Keratinocyte (primary cell): ENCODE data around the gene DYNC2I2. TPM values are rescaled to one million over a fixed set of nuclear protein-coding genes. Genes with fewer than 3 reads are reported as not detected.

Source experiments
- DNase-seq: peaks from one replicate; pipeline ENCODE4 v3.0.0-alpha.2; 2011; ENCODE audit warnings: low read depth, missing footprints, low spot score
- FAIRE-seq: peaks from 2 replicates; lab custom pipeline; 2011; peaks lifted over from hg19 to GRCh38; lab: Jason Lieb, UNC
- H2AFZ ChIP-seq: 2 replicates; pipeline ENCODE4 v1.6.0; 2012; ENCODE audit warnings: low read length, control low read depth, inconsistent platforms; ENCODE audit not compliant: control insufficient read depth
- H3K27ac ChIP-seq: 2 replicates; pipeline ENCODE4 v1.5.1; 2011; ENCODE audit warnings: low read length; ENCODE audit not compliant: control insufficient read depth, insufficient read depth
- H3K27me3 ChIP-seq: 3 replicates; pipeline ENCODE4 v1.6.0; 2011; ENCODE audit warnings: low read length; ENCODE audit not compliant: control insufficient read depth, insufficient read depth; ENCODE audit errors: extremely low read depth
- H3K36me3 ChIP-seq, 2 experiments: 2 replicates in 1 of 2; 3 replicates in 1 of 2; pipeline ENCODE4 v1.5.1; 2011; ENCODE audit warnings: low read length in 2 of 2, mild to moderate bottlenecking in 1 of 2; ENCODE audit not compliant: control insufficient read depth in 2 of 2, insufficient read depth in 2 of 2; ENCODE audit errors: extremely low read depth in 1 of 2
- H3K4me1 ChIP-seq: 3 replicates; pipeline ENCODE4 v1.5.1; 2011; ENCODE audit warnings: low read length; ENCODE audit not compliant: control insufficient read depth, insufficient read depth; ENCODE audit errors: extremely low read depth
- H3K4me2 ChIP-seq: 3 replicates; pipeline ENCODE4 v1.6.0; 2011; ENCODE audit warnings: low read depth, low read length; ENCODE audit not compliant: control insufficient read depth, insufficient read depth; ENCODE audit errors: extremely low read depth
- H3K4me3 ChIP-seq, 3 experiments: fragments of 200-600 bp in 1 of 3; sonication (generic) in 1 of 3; 2 replicates in 2 of 3; 3 replicates in 1 of 3; pipeline ENCODE4 v1.5.1; 2011 to 2016; ENCODE audit warnings: low read length in 3 of 3, mild to moderate bottlenecking in 3 of 3, control low read depth in 2 of 3, inconsistent platforms in 1 of 3, low read depth in 1 of 3, mixed read lengths in 1 of 3, mixed run types in 1 of 3, moderate library complexity in 1 of 3; ENCODE audit not compliant: control insufficient read depth in 2 of 3, insufficient read depth in 2 of 3; ENCODE audit errors: extremely low read depth in 1 of 3
- H3K79me2 ChIP-seq: 2 replicates; pipeline ENCODE4 v1.6.0; 2012; ENCODE audit warnings: low read length; ENCODE audit not compliant: control insufficient read depth, insufficient read depth
- H3K9ac ChIP-seq: 3 replicates; pipeline ENCODE4 v1.6.0; 2011; ENCODE audit warnings: low read length; ENCODE audit not compliant: control insufficient read depth, insufficient read depth; ENCODE audit errors: extremely low read depth
- H3K9me1 ChIP-seq: 3 replicates; pipeline ENCODE4 v1.6.0; 2011; ENCODE audit warnings: low read length; ENCODE audit not compliant: control insufficient read depth, insufficient read depth; ENCODE audit errors: extremely low read depth
- H3K9me3 ChIP-seq: 2 replicates; pipeline ENCODE4 v1.5.1; 2012; ENCODE audit warnings: low read depth, low read length; ENCODE audit not compliant: control insufficient read depth
- H4K20me1 ChIP-seq: 3 replicates; pipeline ENCODE4 v1.6.0; 2011; ENCODE audit warnings: low read length; ENCODE audit not compliant: control insufficient read depth, insufficient read depth; ENCODE audit errors: extremely low read depth
- EZH2 ChIP-seq: IDR thresholded peaks from one replicate; pipeline ENCODE4 v1.6.1; 2012; ENCODE audit warnings: inconsistent platforms, mild to moderate bottlenecking, low read length, moderate library complexity
- dilution Hi-C: fragments of 300-500 bp; cut with MboI; formaldehyde crosslinking; loops from one replicate; pipeline ENCODE4 v1.7.0; 2020; ENCODE audit warnings: low sequenced_read_pairs; ENCODE audit not compliant: extremely low pct_ligation_motif_present
- polyA plus RNA-seq, 5 experiments: library from polyadenylated mRNA; depleted of rRNA in 3 of 5; stranded (reverse) in 3 of 5; stranded (forward) in 1 of 5; unstranded in 1 of 5; fragments of >200 nt; gene quantifications; 1 replicate in 1 of 5; 2 replicates in 3 of 5; 3 replicates in 1 of 5; pipeline versions ENCODE4 v1.2.1 to v1.2.3, GENCODE V29; 2011 to 2012; ENCODE audit warnings: missing spikeins in 2 of 5, low read depth in 1 of 5, low replicate concordance in 1 of 5
- TF ChIP-seq, protein P1 (sequence below), 3 experiments: IDR thresholded peaks in 1 of 3; conservative IDR thresholded peaks in 1 of 3; optimal IDR thresholded peaks in 1 of 3; 2 replicates in 2 of 3; 3 replicates in 1 of 3; pipeline versions ENCODE3 to v1.5.1; 2011; ENCODE audit warnings: low read length in 3 of 3, mild to moderate bottlenecking in 3 of 3, moderate library complexity in 2 of 3, control low read depth in 1 of 3, inconsistent platforms in 1 of 3; ENCODE audit not compliant: insufficient read depth in 2 of 3; ENCODE audit errors: extremely low read depth in 1 of 3

DYNC2I2 gene
- polyA plus RNA-seq, 1 donor (not counting 4 experiments of a cell fraction or from before 2014, with no cell fraction given), result 11.5 TPM

GRCh38 chr9:128627906-128628305 is 28.7 kb downstream of the DYNC2I2 start:
- H3K27me3 ChIP-seq, result no peaks in the 10 kb centered on the region
- no peak for FAIRE-seq
- H3K79me2 ChIP-seq, result no peaks in the 10 kb centered on the region
- peaks cover 4% of the 10 kb centered on the region for H4K20me1 ChIP-seq
- no peaks in the 10 kb centered on the region for H3K9me3 ChIP-seq
- no peak for DNase-seq
- H3K4me2 ChIP-seq, result no peak overlapping the region
- H3K36me3 ChIP-seq, result peaks cover 57 to 59% of the 10 kb centered on the region in 2 experiments
- no peak overlapping the region for H3K4me3 ChIP-seq
- no peak overlapping the region for H3K27ac ChIP-seq
- no peak overlapping the region for H2AFZ ChIP-seq
- dilution Hi-C loops, result no loop called here
- H3K9ac ChIP-seq, result no peak overlapping the region
- TF ChIP-seq, protein P1, sequence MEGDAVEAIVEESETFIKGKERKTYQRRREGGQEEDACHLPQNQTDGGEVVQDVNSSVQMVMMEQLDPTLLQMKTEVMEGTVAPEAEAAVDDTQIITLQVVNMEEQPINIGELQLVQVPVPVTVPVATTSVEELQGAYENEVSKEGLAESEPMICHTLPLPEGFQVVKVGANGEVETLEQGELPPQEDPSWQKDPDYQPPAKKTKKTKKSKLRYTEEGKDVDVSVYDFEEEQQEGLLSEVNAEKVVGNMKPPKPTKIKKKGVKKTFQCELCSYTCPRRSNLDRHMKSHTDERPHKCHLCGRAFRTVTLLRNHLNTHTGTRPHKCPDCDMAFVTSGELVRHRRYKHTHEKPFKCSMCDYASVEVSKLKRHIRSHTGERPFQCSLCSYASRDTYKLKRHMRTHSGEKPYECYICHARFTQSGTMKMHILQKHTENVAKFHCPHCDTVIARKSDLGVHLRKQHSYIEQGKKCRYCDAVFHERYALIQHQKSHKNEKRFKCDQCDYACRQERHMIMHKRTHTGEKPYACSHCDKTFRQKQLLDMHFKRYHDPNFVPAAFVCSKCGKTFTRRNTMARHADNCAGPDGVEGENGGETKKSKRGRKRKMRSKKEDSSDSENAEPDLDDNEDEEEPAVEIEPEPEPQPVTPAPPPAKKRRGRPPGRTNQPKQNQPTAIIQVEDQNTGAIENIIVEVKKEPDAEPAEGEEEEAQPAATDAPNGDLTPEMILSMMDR (optimal IDR thresholded peaks at IDR 0.05 in 1 of 3, IDR thresholded peaks at IDR 0.05 in 1 of 3, conservative IDR thresholded peaks at IDR 0.05 in 1 of 3; ENCODE audit: extremely low read depth in 1 of 3, insufficient read depth in 2 of 3, low read length in 3 of 3), result no peak
- no peak for TF ChIP-seq EZH2
- H3K4me1 ChIP-seq, result no peaks in the 10 kb centered on the region
- H3K9me1 ChIP-seq, result no peaks in the 10 kb centered on the region

DNA sequence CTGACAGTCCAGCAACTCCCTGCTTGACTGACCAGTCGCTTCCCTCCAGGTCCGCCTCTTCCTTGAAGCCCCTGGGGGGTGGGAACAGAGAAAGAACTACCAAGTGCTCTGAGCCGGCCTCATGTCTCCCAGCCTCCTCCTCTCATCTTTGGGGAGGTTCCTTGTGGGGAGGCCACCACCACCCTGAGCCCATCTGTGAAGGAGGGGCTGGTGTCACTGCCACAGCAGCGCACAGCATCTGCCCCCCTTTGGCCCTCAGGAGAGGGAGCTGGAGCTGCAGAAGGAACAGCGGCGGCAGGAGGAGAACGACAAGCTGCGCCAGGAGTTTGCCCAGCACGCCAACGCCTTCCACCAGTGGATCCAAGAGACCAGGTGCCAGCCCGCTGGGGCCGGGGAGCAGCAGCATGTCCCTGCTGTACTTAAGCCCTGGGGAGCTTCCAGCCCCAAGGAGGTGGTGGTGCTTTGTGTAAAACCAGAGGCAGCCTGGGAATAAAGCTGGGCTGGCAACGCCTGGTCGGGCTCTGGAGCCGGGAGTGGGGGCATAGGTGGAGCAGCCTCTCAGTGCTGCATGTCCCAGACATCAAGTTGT is 29.4 kb downstream of the DYNC2I2 start:
- H3K9me1 ChIP-seq, result no peaks in the 10 kb centered on the region
- peaks cover 52 to 55% of the 10 kb centered on the region in 2 experiments for H3K36me3 ChIP-seq
- no peaks in the 10 kb centered on the region for H3K79me2 ChIP-seq
- H3K4me3 ChIP-seq, result no peak overlapping the region
- no peaks in the 10 kb centered on the region for H3K9me3 ChIP-seq
- TF ChIP-seq, protein P1 (optimal IDR thresholded peaks at IDR 0.05 in 1 of 3, IDR thresholded peaks at IDR 0.05 in 1 of 3, conservative IDR thresholded peaks at IDR 0.05 in 1 of 3; ENCODE audit: extremely low read depth in 1 of 3, insufficient read depth in 2 of 3, low read length in 3 of 3), result no peak
- TF ChIP-seq EZH2, result no peak
- no peaks in the 10 kb centered on the region for H3K4me1 ChIP-seq
- H3K9ac ChIP-seq, result no peak overlapping the region
- no peak for DNase-seq
- peaks cover 4% of the 10 kb centered on the region for H4K20me1 ChIP-seq
- no peak overlapping the region for H3K4me2 ChIP-seq
- H3K27me3 ChIP-seq, result no peaks in the 10 kb centered on the region
- H3K27ac ChIP-seq, result no peak overlapping the region
- no peak for FAIRE-seq
- no peak overlapping the region for H2AFZ ChIP-seq
- dilution Hi-C loops, result no loop called here
